Nephron progenitor cell (in vitro differentiated cells): ENCODE data around the gene TAS2R42.
A peak's percentile ranks its signal among the peaks of the same experiment; 100 is the strongest.

Source experiments
- DNase-seq: peaks from one replicate; pipeline ENCODE4 v3.0.0; 2021
- H3K27ac Mint-ChIP-seq: 2 replicates; pipeline ENCODE4 v1.8.0; 2021; ENCODE audit warnings: mild to moderate bottlenecking, moderate library complexity, mixed read lengths
- H3K27me3 Mint-ChIP-seq: 2 replicates; pipeline ENCODE4 v1.8.0; 2021; ENCODE audit warnings: mild to moderate bottlenecking, low read depth, mixed read lengths; ENCODE audit not compliant: poor library complexity
- H3K36me3 Mint-ChIP-seq: 2 replicates; pipeline ENCODE4 v1.8.0; 2021; ENCODE audit warnings: low read depth, mixed read lengths
- H3K4me1 Mint-ChIP-seq: 2 replicates; pipeline ENCODE4 v1.8.0; 2021; ENCODE audit warnings: mixed read lengths
- H3K4me3 Mint-ChIP-seq: 2 replicates; pipeline ENCODE4 v1.8.0; 2021; ENCODE audit warnings: mild to moderate bottlenecking, moderate library complexity, mixed read lengths
- H3K9me3 Mint-ChIP-seq: 2 replicates; pipeline ENCODE4 v1.8.0; 2021; ENCODE audit warnings: mild to moderate bottlenecking, moderate library complexity, mixed read lengths
- CTCF ChIP-seq: fragments of 200-600 bp; sonication (generic); IDR thresholded peaks from 2 replicates; pipeline ENCODE4 v1.5.0; 2021; ENCODE audit warnings: antibody characterized with exemption

The TAS2R42 gene

GRCh38 chr12:11171145-11171968 is 15.4 kb downstream of the TAS2R42 start, which contains the start of gene SMIM10L1:
SMIM10L1 (plus strand) TSS chr12:11171194; CDS start chr12:11171357, 163 bp downstream.
- no peaks in the 10 kb centered on the region for H3K9me3 Mint-ChIP-seq
- peaks cover 69% of the 10 kb centered on the region for H3K36me3 Mint-ChIP-seq
- H3K27ac Mint-ChIP-seq: peak within 1 kb of the TSS; percentile 100
- H3K27me3 Mint-ChIP-seq: peaks cover 6% of the 10 kb centered on the region
- DNase-seq: peak; percentile 87
- peaks cover 47% of the 10 kb centered on the region for H3K4me1 Mint-ChIP-seq
- TF ChIP-seq CTCF: no peak
- H3K4me3 Mint-ChIP-seq: peak within 1 kb of the TSS; percentile 99

DNA sequence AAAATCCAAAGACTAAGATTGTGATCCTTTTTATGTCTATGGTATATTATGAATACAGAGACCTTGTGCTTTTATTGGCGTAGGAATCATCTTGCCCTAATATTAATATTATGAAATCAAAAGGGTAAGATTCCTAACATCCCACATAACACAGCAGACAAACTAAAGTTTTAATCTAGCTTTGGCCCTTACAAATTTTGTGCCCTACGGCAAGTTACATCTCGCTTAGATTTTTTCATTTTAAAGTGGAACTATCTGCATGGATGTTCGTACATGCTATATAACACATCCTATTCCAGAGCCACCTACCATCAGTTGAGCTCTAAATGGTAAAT is 16.0 kb downstream of the TAS2R42 start:
- Mint-ChIP-seq H3K27ac (peak overlapping the region; percentile 100), H3K36me3 (peaks cover 69% of the 10 kb centered on the region), H3K9me3 (no peaks in the 10 kb centered on the region), H3K4me1 (peaks cover 47% of the 10 kb centered on the region), H3K27me3 (peaks cover 6% of the 10 kb centered on the region), H3K4me3 (peak overlapping the region; percentile 99)
- no peak for DNase-seq
- TF ChIP-seq CTCF: no peak

DNA sequence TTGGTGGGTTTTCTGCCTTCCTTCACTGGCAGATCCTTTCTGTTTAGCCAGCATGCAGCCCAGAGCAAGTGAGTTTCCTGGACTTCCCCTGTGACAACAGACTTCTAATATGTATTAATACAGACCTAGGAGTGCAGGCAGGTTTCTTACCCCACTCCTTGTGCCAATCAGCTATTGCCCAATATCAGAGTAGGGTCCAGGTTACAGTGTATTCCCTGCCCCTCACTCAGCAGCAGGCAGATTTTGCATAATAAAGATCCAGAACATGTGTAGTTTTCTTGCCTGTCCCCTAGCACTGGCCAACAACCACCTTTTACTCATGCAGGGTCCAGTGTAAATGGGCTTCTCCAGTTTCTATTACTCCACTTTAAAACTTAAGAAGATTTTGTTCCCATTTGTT is 20.4 kb downstream of the TAS2R42 start:
- Mint-ChIP-seq H3K4me1 (peaks cover 30% of the 10 kb centered on the region), H3K9me3 (no peaks in the 10 kb centered on the region), H3K27ac (peak overlapping the region; percentile 36), H3K4me3 (no peak overlapping the region), H3K36me3 (peaks cover 80% of the 10 kb centered on the region), H3K27me3 (peaks cover 1% of the 10 kb centered on the region)
- no peak for DNase-seq
- no peak for TF ChIP-seq CTCF

- Mint-ChIP-seq H3K9me3 (peaks cover 4% of the 10 kb centered on the region), H3K27me3 (no peaks in the 10 kb centered on the region), H3K36me3 (peaks cover 92% of the 10 kb centered on the region), H3K27ac (no peak overlapping the region), H3K4me3 (no peak overlapping the region), H3K4me1 (peaks cover 17% of the 10 kb centered on the region)
- DNase-seq: no peak
- TF ChIP-seq CTCF: no peak
Observed at GRCh38 chr12:11164384-11164783, 22.4 kb downstream of the TAS2R42 start.

DNA sequence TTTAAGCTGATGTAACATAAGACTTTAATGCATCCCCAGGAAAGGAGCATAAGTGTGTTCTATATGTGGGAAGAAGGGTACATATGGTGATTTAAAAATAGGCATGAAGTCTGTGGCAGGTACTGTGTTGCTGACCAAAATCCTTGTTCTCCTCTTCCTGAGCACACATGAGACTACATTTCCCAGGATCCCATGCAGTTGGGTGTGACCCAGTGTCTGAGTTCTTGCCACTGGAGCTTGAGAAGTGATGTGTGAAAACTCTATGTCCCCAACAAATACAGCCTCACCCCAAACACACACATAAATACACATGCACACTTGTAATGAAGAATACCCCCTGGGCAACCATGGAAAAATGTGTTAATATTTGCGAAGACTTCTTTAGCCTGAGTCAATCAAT is 24.2 kb downstream of the TAS2R42 start:
- Mint-ChIP-seq H3K4me1 (no peaks in the 10 kb centered on the region), H3K36me3 (peaks cover 92% of the 10 kb centered on the region), H3K27ac (no peak overlapping the region), H3K4me3 (no peak overlapping the region), H3K9me3 (peaks cover 18% of the 10 kb centered on the region), H3K27me3 (no peaks in the 10 kb centered on the region)
- no peak for TF ChIP-seq CTCF
- no peak for DNase-seq
